H9 (cell line): ENCODE results near the gene RFX4. TPM values are rescaled to one million over a fixed set of nuclear protein-coding genes. Genes with fewer than 3 reads are reported as not detected.

Experiments
- DNase-seq: peaks from one replicate; pipeline ENCODE4 v3.0.0-alpha.2; 2017
- H2AFZ ChIP-seq: one replicate; pipeline ENCODE4 v1.6.1; 2013; ENCODE audit warnings: mild to moderate bottlenecking, low read length, control low read depth, moderate library complexity
- H2AK5ac ChIP-seq: 2 replicates; pipeline ENCODE4 v1.6.1; 2013; ENCODE audit warnings: low read length, control low read depth, mixed read lengths; ENCODE audit not compliant: insufficient read length
- H2BK120ac ChIP-seq: one replicate; pipeline ENCODE4 v1.6.1; 2013; ENCODE audit warnings: low read depth, mild to moderate bottlenecking, low read length, control low read depth, inconsistent platforms; ENCODE audit not compliant: poor library complexity, severe bottlenecking
- H2BK12ac ChIP-seq: 2 replicates; pipeline ENCODE4 v1.6.1; 2013; ENCODE audit warnings: low read length, control low read depth, mixed read lengths, low read depth; ENCODE audit not compliant: insufficient read length
- H2BK15ac ChIP-seq: 2 replicates; pipeline ENCODE4 v1.6.1; 2013; ENCODE audit warnings: low read depth, low read length, control low read depth
- H2BK20ac ChIP-seq: one replicate; pipeline ENCODE4 v1.6.1; 2013; ENCODE audit warnings: low read depth, mild to moderate bottlenecking, low read length, control low read depth, inconsistent platforms; ENCODE audit not compliant: poor library complexity, severe bottlenecking
- H2BK5ac ChIP-seq: 2 replicates; pipeline ENCODE4 v1.6.1; 2013; ENCODE audit warnings: low read length, control low read depth, mixed read lengths; ENCODE audit not compliant: insufficient read length
- H3K14ac ChIP-seq: 2 replicates; pipeline ENCODE4 v1.6.1; 2013; ENCODE audit warnings: low read length, control low read depth; ENCODE audit not compliant: insufficient read depth
- H3K18ac ChIP-seq: 2 replicates; pipeline ENCODE4 v1.6.1; 2013; ENCODE audit warnings: low read depth, mild to moderate bottlenecking, mixed read lengths, low read length, control low read depth; ENCODE audit not compliant: insufficient read length
- H3K23ac ChIP-seq: 2 replicates; pipeline ENCODE4 v1.6.1; 2013; ENCODE audit warnings: low read length, control low read depth, mixed read lengths, low read depth; ENCODE audit not compliant: insufficient read length
- H3K23me2 ChIP-seq: 2 replicates; pipeline ENCODE4 v1.6.1; 2013; ENCODE audit warnings: low read depth, mild to moderate bottlenecking, mixed read lengths, low read length, control low read depth; ENCODE audit not compliant: insufficient read length, poor library complexity, severe bottlenecking
- H3K27ac ChIP-seq: 2 replicates; pipeline ENCODE4 v1.5.1; 2013; ENCODE audit warnings: low read length, control low read depth, mixed read lengths, low read depth; ENCODE audit not compliant: insufficient read length
- H3K27me3 ChIP-seq: 2 replicates; pipeline ENCODE4 v1.6.1; 2013; ENCODE audit warnings: low read length, control low read depth, inconsistent platforms; ENCODE audit not compliant: insufficient read depth
- H3K4ac ChIP-seq: 2 replicates; pipeline ENCODE4 v1.6.1; 2013; ENCODE audit warnings: low read depth, mild to moderate bottlenecking, control low read depth, inconsistent platforms, low read length, moderate library complexity
- H3K4me1 ChIP-seq: 2 replicates; pipeline ENCODE4 v1.6.1; 2013; ENCODE audit warnings: low read length, control low read depth, inconsistent platforms; ENCODE audit not compliant: insufficient read depth
- H3K4me2 ChIP-seq: 2 replicates; pipeline ENCODE4 v1.6.1; 2013; ENCODE audit warnings: low read length, control low read depth, mixed read lengths; ENCODE audit not compliant: insufficient read length, insufficient read depth
- H3K56ac ChIP-seq: 2 replicates; pipeline ENCODE4 v1.6.1; 2013; ENCODE audit warnings: low read depth, mild to moderate bottlenecking, mixed read lengths, low read length, control low read depth; ENCODE audit not compliant: insufficient read length
- H3K79me1 ChIP-seq: 2 replicates; pipeline ENCODE4 v1.6.1; 2013; ENCODE audit warnings: low read depth, mild to moderate bottlenecking, moderate library complexity, low read length, control low read depth, inconsistent platforms; ENCODE audit not compliant: insufficient read depth, poor library complexity, severe bottlenecking
- H3K79me2 ChIP-seq: 2 replicates; pipeline ENCODE4 v1.6.1; 2013; ENCODE audit warnings: low read length, control low read depth, inconsistent platforms; ENCODE audit not compliant: insufficient read depth
- H3K9ac ChIP-seq: 2 replicates; pipeline ENCODE4 v1.6.1; 2013; ENCODE audit warnings: low read length, control low read depth, mixed read lengths; ENCODE audit not compliant: insufficient read length; ENCODE audit errors: extremely low read depth
- H3K9me3 ChIP-seq: one replicate; pipeline ENCODE4 v1.6.1; 2013; ENCODE audit warnings: low read depth, low read length, inconsistent platforms; ENCODE audit not compliant: control insufficient read depth
- H3T11ph ChIP-seq: one replicate; pipeline ENCODE4 v1.6.1; 2013; ENCODE audit warnings: mild to moderate bottlenecking, low read length, control low read depth, inconsistent platforms
- H4K20me1 ChIP-seq: one replicate; pipeline ENCODE4 v1.6.1; 2013; ENCODE audit not compliant: control insufficient read depth, insufficient read length, insufficient read depth
- H4K5ac ChIP-seq: 2 replicates; pipeline ENCODE4 v1.6.1; 2013; ENCODE audit warnings: low read depth, mild to moderate bottlenecking, mixed read lengths, low read length, control low read depth; ENCODE audit not compliant: insufficient read length
- H4K8ac ChIP-seq: replicated peaks from 2 replicates; pipeline ENCODE4 v1.6.1; 2013; ENCODE audit warnings: low read length, control low read depth, mixed read lengths, low read depth; ENCODE audit not compliant: insufficient read length
- H4K91ac ChIP-seq: 2 replicates; pipeline ENCODE4 v1.6.1; 2013; ENCODE audit warnings: low read depth, mild to moderate bottlenecking, moderate library complexity, mixed read lengths, low read length, control low read depth; ENCODE audit not compliant: insufficient read length
- H3K27ac Mint-ChIP-seq, 3 experiments: 2 replicates in 2 of 3; 3 replicates in 1 of 3; pipeline ENCODE4 v1.8.0; 2020 to 2021; ENCODE audit warnings: mixed read lengths in 3 of 3, mild to moderate bottlenecking in 1 of 3, moderate library complexity in 1 of 3
- H3K27me3 Mint-ChIP-seq: 2 replicates; pipeline ENCODE4 v1.8.0; 2021; ENCODE audit warnings: low read depth, mild to moderate bottlenecking, moderate library complexity, mixed read lengths
- H3K36me3 Mint-ChIP-seq, 3 experiments: 2 replicates in 2 of 3; 3 replicates in 1 of 3; pipeline ENCODE4 v1.8.0; 2020 to 2021; ENCODE audit warnings: low read depth in 3 of 3, mixed read lengths in 3 of 3; ENCODE audit not compliant: insufficient read depth in 1 of 3
- H3K4me1 Mint-ChIP-seq, 2 experiments: 2 replicates each; pipeline ENCODE4 v1.8.0; 2020; ENCODE audit warnings: mixed read lengths in 2 of 2
- H3K4me3 Mint-ChIP-seq, 2 experiments: 2 replicates in 1 of 2; 3 replicates in 1 of 2; pipeline ENCODE4 v1.8.0; 2020 to 2021; ENCODE audit warnings: mild to moderate bottlenecking in 2 of 2, mixed read lengths in 2 of 2, moderate library complexity in 1 of 2
- H3K9me3 Mint-ChIP-seq, 2 experiments: 2 replicates in 1 of 2; 3 replicates in 1 of 2; pipeline ENCODE4 v1.8.0; 2020; ENCODE audit warnings: mild to moderate bottlenecking in 2 of 2, mixed read lengths in 2 of 2, moderate library complexity in 1 of 2
- CTCF ChIP-seq: fragments of 200-600 bp; sonication (generic); conservative IDR thresholded peaks from 3 replicates; pipeline ENCODE4 v1.8.0; 2021; ENCODE audit warnings: antibody characterized with exemption, mild to moderate bottlenecking
- total RNA-seq: library from RNA; stranded (reverse); gene quantifications from 2 replicates; pipeline ENCODE4 v1.2.1, GENCODE V29; 2021

The RFX4 gene
- total RNA-seq, 1 experiment from 2014 or later, result 0.57 TPM

GRCh38 chr12:106764220-106764619 is 181.4 kb downstream of the RFX4 start:
- H2BK20ac ChIP-seq, result no peak overlapping the region
- no peaks in the 10 kb centered on the region for H3K79me2 ChIP-seq
- no peak overlapping the region for H2AFZ ChIP-seq
- no peak overlapping the region for H3K4me2 ChIP-seq
- no peaks in the 10 kb centered on the region; a peak in 1 of 5 replicates for H3K9me3 Mint-ChIP-seq
- DNase-seq, result no peak
- no peak overlapping the region for H3K56ac ChIP-seq
- no peak overlapping the region for H4K91ac ChIP-seq
- peaks cover 0 to 3% (median 0%) of the 10 kb centered on the region in 3 experiments; a peak in 2 of 7 replicates for H3K36me3 Mint-ChIP-seq
- H3K18ac ChIP-seq, result no peak overlapping the region
- no peak overlapping the region for H2BK120ac ChIP-seq
- TF ChIP-seq CTCF, result no peak
- H3K9ac ChIP-seq, result no peak overlapping the region
- H3K79me1 ChIP-seq, result no peaks in the 10 kb centered on the region
- H3K14ac ChIP-seq, result no peak overlapping the region
- H3K23me2 ChIP-seq, result peaks cover 3% of the 10 kb centered on the region
- no peak overlapping the region for H3K27ac ChIP-seq
- no peak overlapping the region for H4K5ac ChIP-seq
- H3K27me3 Mint-ChIP-seq, result no peaks in the 10 kb centered on the region
- H4K8ac ChIP-seq, result no peak overlapping the region
- H3K4ac ChIP-seq, result no peak overlapping the region
- no peak overlapping the region for H2BK12ac ChIP-seq
- no peak overlapping the region for H3T11ph ChIP-seq
- no peak overlapping the region for H3K23ac ChIP-seq
- H2AK5ac ChIP-seq, result no peak overlapping the region
- H3K4me1 Mint-ChIP-seq, result peaks cover 62 to 63% of the 10 kb centered on the region in 2 experiments
- no peaks in the 10 kb centered on the region for H4K20me1 ChIP-seq
- H3K27me3 ChIP-seq, result no peaks in the 10 kb centered on the region
- H3K4me3 Mint-ChIP-seq, result no peak overlapping the region
- peaks cover 17% of the 10 kb centered on the region for H3K4me1 ChIP-seq
- no peak overlapping the region; a peak in 1 of 7 replicates for H3K27ac Mint-ChIP-seq
- no peak overlapping the region for H2BK5ac ChIP-seq
- H3K9me3 ChIP-seq, result no peaks in the 10 kb centered on the region
- no peak overlapping the region for H2BK15ac ChIP-seq
